Tibial artery (tissue), 4 donors: ENCODE data around the gene OR51E1.

ENCODE experiments used
- DNase-seq, 2 donors: peaks; one replicate each; pipeline ENCODE4 v3.0.0-alpha.2; 2019
- H3K27ac ChIP-seq, 2 donors: fragments of 200-600 bp; sonication (generic) in 1 of 2; 1 replicate in 1 of 2; 2 replicates in 1 of 2; pipeline ENCODE4 v1.5.1; 2018 to 2019; ENCODE audit warnings: mild to moderate bottlenecking in 1 of 2
- H3K27me3 ChIP-seq, 2 donors: fragments of 200-600 bp; sonication (generic) in 1 of 2; one replicate each; pipeline versions ENCODE4 v1.5.1 to v1.6.0; 2016 to 2019
- H3K36me3 ChIP-seq, 3 donors: fragments of 200-600 bp; sonication (generic) in 2 of 3; one replicate each; pipeline ENCODE4 v1.5.1; 2016 to 2019; ENCODE audit warnings: mild to moderate bottlenecking in 2 of 3
- H3K4me1 ChIP-seq, 4 donors: fragments of 200-600 bp; sonication (generic) in 2 of 4; 1 replicate in 3 of 4; 2 replicates in 1 of 4; pipeline ENCODE4 v1.5.1; 2016 to 2019
- H3K4me3 ChIP-seq, 2 donors: fragments of 200-600 bp; sonication (generic) in 1 of 2; 1 replicate in 1 of 2; 2 replicates in 1 of 2; pipeline ENCODE4 v1.5.1; 2018 to 2019; ENCODE audit warnings: mild to moderate bottlenecking in 2 of 2
- H3K9me3 ChIP-seq, 3 donors: fragments of 200-600 bp; sonication (generic) in 1 of 3; one replicate each; pipeline ENCODE4 v1.5.1; 2016 to 2019
- intact Hi-C: fragments of 100-400 bp; cut with DNase I; formaldehyde crosslinking; loops from one replicate; pipeline ENCODE4 v1.15.0; 2023; ENCODE audit warnings: low total_unique reads
- TF ChIP-seq, protein P1 (sequence below), 2 experiments: fragments of 200-600 bp in 1 of 2; fragments of 450-650 bp in 1 of 2; IDR thresholded peaks; one replicate each; pipeline ENCODE4 v1.5.1; 2017 to 2019; ENCODE audit warnings: antibody characterized with exemption in 2 of 2, mild to moderate bottlenecking in 1 of 2, moderate library complexity in 1 of 2

Gene OR51E1

DNA sequence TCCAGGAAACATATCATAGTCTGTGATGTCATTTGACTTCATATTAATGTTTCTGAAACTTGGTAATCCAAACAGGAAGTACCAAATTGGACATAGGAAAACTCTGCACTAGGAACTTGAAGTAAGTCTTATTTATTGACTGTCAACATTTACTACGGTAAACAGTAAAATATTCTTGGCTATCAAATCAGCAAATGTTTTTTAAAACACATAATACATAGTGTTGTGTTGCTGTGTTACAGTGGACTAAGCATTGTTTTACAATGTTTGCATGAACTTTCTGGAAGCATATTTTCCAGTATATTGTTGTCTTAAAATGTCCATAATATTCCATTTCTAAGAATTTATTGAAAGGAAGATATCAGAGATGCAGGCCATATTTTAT lies 56.6 kb downstream of the OR51E1 start:
- H3K4me1 ChIP-seq: peaks cover 0 to 19% (median 7%) of the 10 kb centered on the region in 4 donors
- H3K36me3 ChIP-seq: no peaks in the 10 kb centered on the region
- no peak overlapping the region for H3K4me3 ChIP-seq
- H3K27ac ChIP-seq: no peak overlapping the region
- H3K9me3 ChIP-seq: no peaks in the 10 kb centered on the region
- H3K27me3 ChIP-seq: no peaks in the 10 kb centered on the region
- DNase-seq: no peak
- intact Hi-C loops: no loop called here
- TF ChIP-seq, protein P1, sequence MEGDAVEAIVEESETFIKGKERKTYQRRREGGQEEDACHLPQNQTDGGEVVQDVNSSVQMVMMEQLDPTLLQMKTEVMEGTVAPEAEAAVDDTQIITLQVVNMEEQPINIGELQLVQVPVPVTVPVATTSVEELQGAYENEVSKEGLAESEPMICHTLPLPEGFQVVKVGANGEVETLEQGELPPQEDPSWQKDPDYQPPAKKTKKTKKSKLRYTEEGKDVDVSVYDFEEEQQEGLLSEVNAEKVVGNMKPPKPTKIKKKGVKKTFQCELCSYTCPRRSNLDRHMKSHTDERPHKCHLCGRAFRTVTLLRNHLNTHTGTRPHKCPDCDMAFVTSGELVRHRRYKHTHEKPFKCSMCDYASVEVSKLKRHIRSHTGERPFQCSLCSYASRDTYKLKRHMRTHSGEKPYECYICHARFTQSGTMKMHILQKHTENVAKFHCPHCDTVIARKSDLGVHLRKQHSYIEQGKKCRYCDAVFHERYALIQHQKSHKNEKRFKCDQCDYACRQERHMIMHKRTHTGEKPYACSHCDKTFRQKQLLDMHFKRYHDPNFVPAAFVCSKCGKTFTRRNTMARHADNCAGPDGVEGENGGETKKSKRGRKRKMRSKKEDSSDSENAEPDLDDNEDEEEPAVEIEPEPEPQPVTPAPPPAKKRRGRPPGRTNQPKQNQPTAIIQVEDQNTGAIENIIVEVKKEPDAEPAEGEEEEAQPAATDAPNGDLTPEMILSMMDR (IDR thresholded peaks at IDR 0.05): no peak

DNA sequence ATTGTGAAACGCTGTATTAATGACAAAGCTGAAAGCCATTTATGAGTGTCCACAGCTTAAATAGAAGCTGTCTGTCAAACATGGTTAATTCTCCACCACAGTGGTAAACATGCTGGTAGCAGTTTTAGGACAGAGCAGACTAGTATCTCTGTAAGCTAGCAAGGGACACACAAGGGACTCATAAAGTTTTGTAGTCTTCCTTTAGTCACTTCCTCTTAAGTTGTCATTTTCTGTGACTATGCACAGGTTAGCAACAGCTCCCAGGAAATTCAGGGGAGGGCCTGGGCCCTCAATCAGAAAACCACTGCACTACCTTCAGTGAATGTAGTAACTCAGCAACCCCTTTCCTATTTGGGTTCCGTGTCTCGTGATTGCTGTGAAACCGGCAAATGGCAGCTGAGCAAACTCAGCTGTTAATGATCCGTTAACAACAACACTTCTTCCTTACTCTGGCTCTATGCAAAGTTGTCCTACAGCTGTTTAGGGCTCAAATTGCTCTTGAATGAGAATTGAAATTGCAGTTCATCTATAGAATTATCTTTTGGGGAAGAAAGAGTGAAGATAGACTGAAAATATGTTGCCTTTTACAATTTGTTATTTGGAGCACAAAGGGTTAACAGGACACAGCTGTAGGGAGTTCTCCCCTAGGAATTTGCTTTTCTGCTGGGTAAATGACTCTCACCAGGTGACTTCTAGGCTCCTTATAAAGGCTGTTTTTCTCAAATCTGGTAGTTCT lies 60.4 kb downstream of the OR51E1 start, which contains the start of gene MMP26:
Gene MMP26, plus strand, starts transcription at position 731 of the 736 bp plus-strand sequence.
- no peak for DNase-seq
- no peaks in the 10 kb centered on the region for H3K27me3 ChIP-seq
- peak within 1 kb of the TSS; percentile 23 to 46 for H3K27ac ChIP-seq
- H3K4me1 ChIP-seq: peaks cover 0 to 19% (median 7%) of the 10 kb centered on the region in 4 donors
- intact Hi-C loops: no loop called here
- peak within 1 kb of the TSS in 1 of 2 donors; percentile 1 for H3K4me3 ChIP-seq
- H3K9me3 ChIP-seq: no peaks in the 10 kb centered on the region
- TF ChIP-seq, protein P1 (IDR thresholded peaks at IDR 0.05): no peak
- H3K36me3 ChIP-seq: no peaks in the 10 kb centered on the region

DNA sequence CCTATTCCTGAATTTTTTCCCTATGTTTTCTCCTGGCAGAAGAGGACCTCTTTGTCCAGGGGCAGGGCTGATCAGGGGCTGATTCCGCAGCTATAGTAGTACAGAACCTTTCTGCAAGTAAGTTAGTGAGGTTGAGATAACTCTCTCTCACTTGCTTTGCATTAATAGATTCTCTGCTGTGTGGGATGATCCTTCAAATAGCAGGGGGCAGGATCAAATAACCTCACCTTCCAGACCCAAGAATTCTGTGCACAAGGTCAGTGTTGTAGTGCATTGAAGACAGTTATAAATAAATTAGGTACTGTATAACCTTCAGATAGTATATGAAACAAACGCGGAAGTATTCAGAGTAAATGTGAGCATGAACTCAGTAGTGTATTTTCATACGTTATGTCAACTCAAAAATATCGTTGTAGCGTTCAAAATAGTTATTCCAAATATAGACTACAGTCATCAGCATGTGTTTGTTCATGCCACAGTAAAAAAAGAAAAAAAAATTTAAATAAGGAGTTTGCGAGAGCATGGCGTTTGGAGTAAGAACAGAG lies 61.1 kb downstream of the OR51E1 start:
- intact Hi-C loops: no loop called here
- Histone ChIP-seq H3K9me3 (no peaks in the 10 kb centered on the region), H3K4me3 (peak overlapping the region in 1 of 2 donors; percentile 1), H3K27ac (peak overlapping the region; percentile 23 to 46), H3K36me3 (no peaks in the 10 kb centered on the region), H3K27me3 (no peaks in the 10 kb centered on the region), H3K4me1 (peaks cover 0 to 19% (median 7%) of the 10 kb centered on the region in 4 donors)
- TF ChIP-seq, protein P1 (IDR thresholded peaks at IDR 0.05): no peak
- DNase-seq: no peak
